Common myeloid progenitor, CD34-positive (primary cell): ENCODE results near the gene GLB1L3.
"Not testable (repeated sequence)": the region's sequence is repeated elsewhere in the genome, so short reads cannot be mapped to it uniquely, and the experiment has no call there.

ENCODE experiments used
- CTCF ChIA-PET: fragments of 350-600 bp; sonication (Branson Sonifier 250); formaldehyde crosslinking; loops from one replicate; lab custom pipeline; 2021; ENCODE audit warnings: antibody characterized with exemption; lab: Charles Lee
- POLR2A ChIA-PET: fragments of 350-600 bp; sonication (Branson Sonifier 250); formaldehyde crosslinking; loops from one replicate; lab custom pipeline; 2021; ENCODE audit warnings: antibody characterized with exemption; lab: Charles Lee
- DNase-seq, 3 donors: peaks; one replicate each; pipeline versions ENCODE4 v3.0.0 to v3.0.0-alpha.2; 2013
- H3K27ac ChIP-seq, 2 experiments: 1 replicate in 1 of 2; 2 replicates in 1 of 2; pipeline ENCODE4 v1.7.0; 2013; ENCODE audit warnings: inconsistent platforms in 2 of 2, low read length in 2 of 2, mild to moderate bottlenecking in 2 of 2, low read depth in 1 of 2, moderate library complexity in 1 of 2; ENCODE audit not compliant: severe bottlenecking in 2 of 2, insufficient read depth in 1 of 2, poor library complexity in 1 of 2
- H3K27me3 ChIP-seq, 5 experiments: replicated peaks in 2 of 5; 1 replicate in 3 of 5; 2 replicates in 2 of 5; pipeline versions ENCODE4 v1.6.1 to v1.7.0; 2013; ENCODE audit warnings: low read length in 4 of 5, mild to moderate bottlenecking in 2 of 5, moderate library complexity in 2 of 5, inconsistent platforms in 1 of 5; ENCODE audit not compliant: insufficient read depth in 5 of 5, control insufficient read depth in 4 of 5
- H3K36me3 ChIP-seq, 4 experiments: 1 replicate in 2 of 4; 2 replicates in 2 of 4; pipeline versions ENCODE4 v1.6.1 to v1.7.0; 2013; ENCODE audit warnings: low read length in 3 of 4, control low read depth in 1 of 4, mild to moderate bottlenecking in 1 of 4; ENCODE audit not compliant: control insufficient read depth in 4 of 4, insufficient read depth in 4 of 4
- H3K4me1 ChIP-seq, 4 experiments: 1 replicate in 3 of 4; 2 replicates in 1 of 4; pipeline versions ENCODE4 v1.6.1 to v1.7.1; 2013; ENCODE audit warnings: low read length in 3 of 4, mild to moderate bottlenecking in 3 of 4, control low read depth in 1 of 4, inconsistent platforms in 1 of 4, moderate library complexity in 1 of 4; ENCODE audit not compliant: control insufficient read depth in 4 of 4, insufficient read depth in 4 of 4; ENCODE audit errors: control extremely low read depth in 1 of 4
- H3K4me3 ChIP-seq, 7 experiments: 1 replicate in 4 of 7; 2 replicates in 3 of 7; pipeline versions ENCODE4 v1.5.1 to v1.7.0; 2013; ENCODE audit warnings: mild to moderate bottlenecking in 7 of 7, low read length in 6 of 7, moderate library complexity in 6 of 7, inconsistent platforms in 2 of 7, low read depth in 2 of 7, control low read depth in 1 of 7; ENCODE audit not compliant: insufficient read depth in 4 of 7, control insufficient read depth in 1 of 7; ENCODE audit errors: extremely low read depth in 1 of 7
- H3K9me3 ChIP-seq, 5 experiments: 1 replicate in 4 of 5; 2 replicates in 1 of 5; pipeline versions ENCODE4 v1.6.1 to v1.7.1; 2013; ENCODE audit warnings: low read length in 4 of 5, mild to moderate bottlenecking in 2 of 5, inconsistent platforms in 1 of 5, low read depth in 1 of 5, moderate library complexity in 1 of 5; ENCODE audit not compliant: control insufficient read depth in 4 of 5, insufficient read depth in 2 of 5; ENCODE audit errors: control extremely low read depth in 1 of 5
- WGBS: methylation state at CpG from one replicate; pipeline ENCODE4 v1.1.5; 2013; ENCODE audit not compliant: insufficient coverage; 5-methylcytosine and 5-hydroxymethylcytosine counted together

GLB1L3 gene

DNA sequence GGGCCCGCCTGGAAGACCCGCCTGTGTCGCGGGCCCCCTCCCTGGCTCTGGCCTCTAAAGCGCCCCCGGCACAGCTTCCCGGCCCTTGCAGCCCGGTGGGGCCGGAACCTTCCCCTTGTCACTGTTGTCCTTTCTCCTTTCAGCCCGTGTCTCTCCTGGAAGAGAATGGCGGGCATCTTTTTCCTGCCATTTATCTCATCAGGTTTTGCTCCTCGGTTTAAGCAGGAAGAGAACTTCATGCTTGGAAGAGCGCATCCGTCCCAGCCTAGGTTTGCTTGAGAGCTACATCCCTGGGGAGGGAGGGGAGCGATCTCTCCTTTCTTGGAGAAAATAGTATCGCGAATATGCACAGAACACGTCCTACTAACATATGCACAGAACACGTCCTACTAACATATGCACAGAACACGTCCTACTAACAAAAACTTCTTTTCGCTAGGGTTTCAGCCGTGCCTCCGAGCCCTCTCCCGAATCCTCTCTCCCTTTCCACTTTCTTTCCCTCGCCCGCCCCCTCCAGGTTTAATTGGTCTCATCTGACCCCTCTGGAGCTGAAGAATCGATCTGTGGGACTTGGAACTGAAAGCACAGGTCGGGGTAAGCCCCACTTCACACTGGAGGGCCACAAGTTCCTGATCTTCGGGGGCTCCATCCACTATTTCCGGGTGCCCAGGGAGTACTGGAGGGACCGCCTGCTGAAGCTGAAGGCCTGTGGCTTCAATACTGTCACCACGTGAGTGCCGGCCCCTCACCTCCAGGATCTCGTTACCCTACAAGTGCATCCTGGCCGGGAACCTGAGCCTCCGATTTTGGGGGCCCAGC, 1.2 kb downstream of the GLB1L3 start:
- Histone ChIP-seq H3K4me3 (peak overlapping the region in 3 of 7 experiments; percentile 54 to 72 (median 57)), H3K9me3 (peaks cover 0 to 11% (median 6%) of the 10 kb centered on the region in 5 experiments), H3K27me3 (peaks cover 14 to 79% (median 46%) of the 10 kb centered on the region in 5 experiments), H3K27ac (no peak overlapping the region), H3K4me1 (peaks cover 0 to 22% (median 19%) of the 10 kb centered on the region in 4 experiments), H3K36me3 (no peaks in the 10 kb centered on the region)
- WGBS, result 27% methylated on average over 29 of the region's 36 CpGs
- no peak for DNase-seq
- ChIA-PET CTCF (interaction anchor here (0.9 to 2.4 kb wide), 2 partner anchors 11 to 27 kb away, joined by 3 to 10 read pairs; no protein-coding TSS in a partner anchor), POLR2A (no interaction called here)

DNA sequence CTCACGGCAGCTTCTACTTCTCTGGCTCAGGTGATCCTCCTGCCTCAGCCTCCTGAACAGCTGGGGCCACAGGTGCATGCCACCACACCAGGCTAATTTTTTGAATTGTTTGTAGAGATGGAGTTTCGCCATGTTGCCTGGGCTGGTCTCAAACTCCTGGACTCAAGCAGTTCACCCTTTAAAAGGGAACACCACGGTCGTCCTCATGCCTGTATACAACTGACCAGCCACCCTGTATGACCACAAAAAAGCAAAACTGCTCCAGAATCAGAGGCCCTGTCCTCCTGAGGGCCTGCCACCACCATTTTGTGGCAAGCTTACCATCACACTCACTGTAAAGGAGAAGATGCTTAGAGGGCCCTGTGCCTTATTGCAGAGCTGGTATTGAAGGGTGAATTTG, 2.2 kb downstream of the GLB1L3 start:
- CTCF ChIA-PET, result interaction anchor here (0.9 to 1.1 kb wide), 2 partner anchors 8 to 12 kb away, joined by 3 to 4 read pairs; no protein-coding TSS in a partner anchor
- no peak for DNase-seq
- Histone ChIP-seq H3K36me3 (no peaks in the 10 kb centered on the region), H3K9me3 (peaks cover 0 to 11% (median 4%) of the 10 kb centered on the region in 5 experiments), H3K4me1 (peaks cover 0 to 22% (median 19%) of the 10 kb centered on the region in 4 experiments), H3K27me3 (peaks cover 14 to 73% (median 37%) of the 10 kb centered on the region in 5 experiments), H3K27ac (no peak overlapping the region), H3K4me3 (no peak overlapping the region)
- 100% methylated on average over 2 of the region's 4 CpGs for WGBS
- POLR2A ChIA-PET, result no interaction called here

DNA sequence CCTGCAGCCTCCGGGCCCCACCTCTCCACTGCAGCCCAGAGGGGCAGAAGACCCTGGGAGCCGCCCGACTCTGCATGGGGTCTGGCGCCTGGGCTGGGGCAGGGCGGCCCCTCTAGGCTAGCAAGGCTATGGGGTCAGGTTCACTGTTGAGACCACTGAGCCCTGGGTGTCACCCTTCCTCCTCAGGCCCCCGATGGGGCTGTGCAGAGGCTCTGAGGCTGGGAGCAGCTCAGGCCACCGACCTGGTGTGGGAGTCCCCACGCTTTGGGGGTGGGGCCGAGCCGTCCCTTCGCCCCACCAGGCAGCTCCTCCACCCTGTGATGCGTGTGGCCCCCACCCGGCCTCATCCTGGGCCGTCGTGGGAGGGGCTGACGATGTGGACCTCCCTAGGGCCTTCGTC, 5.5 kb downstream of the GLB1L3 start:
- POLR2A ChIA-PET, H3K27ac ChIP-seq, CTCF ChIA-PET, H3K4me3 ChIP-seq, H3K36me3 ChIP-seq, H3K4me1 ChIP-seq, DNase-seq: not testable (repeated sequence)
- Histone ChIP-seq H3K9me3 (peaks cover 0 to 11% (median 4%) of the 10 kb centered on the region in 5 experiments), H3K27me3 (peaks cover 9 to 44% (median 21%) of the 10 kb centered on the region in 5 experiments)
- WGBS, result 100% methylated on average over 1 of the region's 17 CpGs

DNA sequence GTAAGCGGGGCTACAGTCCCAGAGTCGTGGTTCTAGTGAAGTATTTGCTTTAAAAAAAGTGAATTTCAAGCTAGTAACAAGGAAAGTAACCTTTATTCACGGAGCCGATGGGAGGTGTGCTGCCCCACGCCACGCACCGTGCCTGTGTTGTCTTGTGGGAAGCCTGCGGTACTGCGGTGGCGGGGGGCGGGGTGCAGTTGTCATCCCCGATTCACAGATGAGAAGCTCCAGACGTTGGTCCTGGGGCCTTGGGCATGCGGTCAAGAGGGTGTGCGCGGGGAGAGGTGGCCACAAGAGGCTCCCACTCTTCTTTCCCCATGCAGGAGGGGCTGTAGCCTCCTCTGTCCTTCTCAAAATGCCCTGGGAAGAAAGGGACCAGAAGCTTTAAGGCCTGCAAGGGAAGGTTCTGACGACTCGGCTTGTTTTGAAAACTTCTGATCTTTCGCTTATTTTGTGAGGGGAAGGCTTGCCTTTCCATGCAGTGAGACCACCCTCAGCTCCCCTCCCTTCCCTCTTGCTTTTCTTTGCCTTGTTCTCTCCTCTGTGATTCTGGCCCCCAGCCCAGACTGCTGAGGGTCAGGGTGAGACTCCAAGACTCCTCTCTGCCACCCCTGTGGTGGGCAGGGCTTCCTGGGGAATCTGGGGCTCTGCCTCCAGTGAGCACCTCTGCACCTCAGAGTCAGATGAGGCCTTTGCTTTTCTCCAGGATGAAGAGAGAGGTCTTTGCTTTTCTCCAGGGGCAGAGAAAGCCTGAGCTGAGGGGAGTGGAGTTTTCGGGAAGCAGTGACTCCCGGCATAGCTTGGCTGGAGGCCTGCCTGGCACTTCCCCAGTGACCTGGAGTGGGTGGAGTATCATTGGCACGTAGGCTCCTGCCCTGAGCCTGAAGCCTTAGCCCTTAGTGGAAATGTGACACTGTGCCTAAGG, 6.2 kb downstream of the GLB1L3 start:
- no peak for DNase-seq
- Histone ChIP-seq H3K27me3 (peaks cover 9 to 37% (median 16%) of the 10 kb centered on the region in 5 experiments), H3K36me3 (no peaks in the 10 kb centered on the region), H3K4me1 (peaks cover 0 to under 1% (median 0%) of the 10 kb centered on the region in 4 experiments), H3K4me3 (no peak overlapping the region), H3K9me3 (peaks cover 0 to 11% (median 4%) of the 10 kb centered on the region in 5 experiments), H3K27ac (no peak overlapping the region)
- CTCF ChIA-PET, result no interaction called here
- POLR2A ChIA-PET, result no interaction called here
- whole genome bisulfite sequencing, result 96% methylated on average over 18 of the region's 22 CpGs

DNA sequence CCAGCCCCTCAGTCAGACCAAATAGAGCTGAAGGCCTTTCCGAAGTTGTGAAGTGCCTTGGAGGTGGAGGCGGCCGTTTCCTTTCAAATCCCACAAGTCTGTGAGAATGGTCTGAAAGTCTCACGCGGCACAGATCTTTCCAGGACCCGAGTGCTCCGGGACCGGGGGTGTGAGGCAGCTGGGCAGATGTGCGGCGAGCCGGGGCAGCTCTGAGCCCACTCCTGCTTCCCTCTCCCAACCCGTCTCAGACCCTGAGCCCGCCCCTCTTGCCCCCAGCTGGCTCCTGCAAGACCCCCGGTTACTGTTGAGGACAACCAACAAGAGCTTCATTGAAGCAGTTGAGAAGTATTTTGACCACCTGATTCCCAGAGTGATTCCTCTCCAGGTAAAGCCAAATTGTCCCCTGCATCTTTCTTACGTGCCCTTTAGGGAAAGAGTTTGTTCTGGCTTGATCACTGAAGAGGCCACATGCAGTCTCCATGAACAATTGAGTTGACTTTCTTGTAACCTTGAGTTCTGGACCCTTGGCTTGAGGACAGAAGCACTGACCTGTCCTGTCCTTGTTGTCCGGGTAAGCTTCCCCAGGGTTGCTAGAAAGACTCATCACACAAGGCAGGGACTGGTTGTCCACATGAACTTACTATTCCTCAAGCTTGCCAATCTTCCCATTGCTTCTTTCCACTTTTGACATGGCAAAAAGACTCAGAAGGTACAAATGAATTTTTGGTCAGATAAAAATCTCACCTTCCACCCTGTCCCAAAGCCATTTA, 7.5 kb downstream of the GLB1L3 start:
- Histone ChIP-seq H3K36me3 (no peaks in the 10 kb centered on the region), H3K4me1 (no peaks in the 10 kb centered on the region), H3K27ac (no peak overlapping the region), H3K4me3 (no peak overlapping the region), H3K27me3 (peaks cover 2 to 27% (median 12%) of the 10 kb centered on the region in 5 experiments), H3K9me3 (peaks cover 0 to under 1% (median under 1%) of the 10 kb centered on the region in 5 experiments)
- ChIA-PET POLR2A (no interaction called here), CTCF (interaction anchor here (0.8 to 1.2 kb wide), 2 partner anchors 10 to 22 kb away, joined by 3 to 5 read pairs; no protein-coding TSS in a partner anchor)
- 94% methylated on average over 13 of the region's 16 CpGs for WGBS
- no peak for DNase-seq

DNA sequence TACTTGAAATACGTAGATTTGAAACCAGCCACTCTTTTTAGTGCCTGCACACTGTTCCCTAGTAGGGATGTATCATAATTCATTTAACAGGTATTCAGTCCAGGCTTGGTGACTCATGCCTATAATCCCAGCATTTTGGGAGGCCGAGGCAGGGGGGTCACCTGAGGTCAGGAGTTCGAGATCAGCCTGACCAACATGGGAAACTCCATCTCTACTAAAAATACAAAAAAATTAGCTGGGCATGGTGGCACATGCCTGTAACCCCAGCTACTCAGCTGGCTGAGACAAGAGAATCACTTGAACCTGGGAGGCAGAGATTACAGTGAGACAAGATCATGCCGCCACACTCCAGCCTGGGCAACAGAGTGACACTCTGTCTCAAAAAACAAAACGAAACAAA, 8.2 kb downstream of the GLB1L3 start:
- H3K4me3 ChIP-seq, DNase-seq, H3K36me3 ChIP-seq, H3K9me3 ChIP-seq, POLR2A ChIA-PET, H3K4me1 ChIP-seq, H3K27ac ChIP-seq: not testable (repeated sequence)
- CTCF ChIA-PET, result interaction anchor here (1.2 kb wide), 1 partner anchor 11 kb away, joined by 5 read pairs; no protein-coding TSS in a partner anchor
- WGBS, result 100% methylated on average over 2 of the region's 5 CpGs
- H3K27me3 ChIP-seq, result peaks cover 0 to 21% (median 7%) of the 10 kb centered on the region in 5 experiments
